ENCODE data around the gene C1orf174.

GRCh38 chr1:3918966-3919611 is 19.0 kb upstream of the C1orf174 start:
- TF ChIP-seq, protein P1, sequence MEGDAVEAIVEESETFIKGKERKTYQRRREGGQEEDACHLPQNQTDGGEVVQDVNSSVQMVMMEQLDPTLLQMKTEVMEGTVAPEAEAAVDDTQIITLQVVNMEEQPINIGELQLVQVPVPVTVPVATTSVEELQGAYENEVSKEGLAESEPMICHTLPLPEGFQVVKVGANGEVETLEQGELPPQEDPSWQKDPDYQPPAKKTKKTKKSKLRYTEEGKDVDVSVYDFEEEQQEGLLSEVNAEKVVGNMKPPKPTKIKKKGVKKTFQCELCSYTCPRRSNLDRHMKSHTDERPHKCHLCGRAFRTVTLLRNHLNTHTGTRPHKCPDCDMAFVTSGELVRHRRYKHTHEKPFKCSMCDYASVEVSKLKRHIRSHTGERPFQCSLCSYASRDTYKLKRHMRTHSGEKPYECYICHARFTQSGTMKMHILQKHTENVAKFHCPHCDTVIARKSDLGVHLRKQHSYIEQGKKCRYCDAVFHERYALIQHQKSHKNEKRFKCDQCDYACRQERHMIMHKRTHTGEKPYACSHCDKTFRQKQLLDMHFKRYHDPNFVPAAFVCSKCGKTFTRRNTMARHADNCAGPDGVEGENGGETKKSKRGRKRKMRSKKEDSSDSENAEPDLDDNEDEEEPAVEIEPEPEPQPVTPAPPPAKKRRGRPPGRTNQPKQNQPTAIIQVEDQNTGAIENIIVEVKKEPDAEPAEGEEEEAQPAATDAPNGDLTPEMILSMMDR (IDR thresholded peaks at IDR 0.05; ENCODE audit: low read depth, low read length): no peak
- no peak for TF ChIP-seq EZH2phosphoT487 (IDR thresholded peaks at IDR 0.05; ENCODE audit: low read depth)
